ENCODE data around the gene SAMD9L.

DNA sequence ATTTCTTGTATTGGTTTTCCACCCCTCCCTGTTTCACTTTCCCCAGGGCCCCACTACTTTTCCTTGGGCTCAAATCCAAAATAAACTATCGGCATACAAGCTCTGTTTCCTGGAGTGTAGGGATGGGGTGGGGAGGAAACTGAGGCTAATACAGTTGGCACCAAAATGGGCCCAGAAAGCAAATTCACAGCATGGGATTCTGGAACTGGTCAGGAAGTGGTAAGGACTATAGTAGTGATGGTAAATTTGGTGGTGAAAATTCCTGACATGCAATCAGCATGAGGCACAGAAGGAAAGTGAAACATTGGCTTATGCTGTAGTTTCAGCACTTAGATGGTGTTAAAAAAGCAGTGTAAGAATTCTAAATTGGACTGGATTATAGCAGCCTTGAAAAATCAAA, 8.7 kb upstream of the SAMD9L start:
- TF ChIP-seq, protein P1, sequence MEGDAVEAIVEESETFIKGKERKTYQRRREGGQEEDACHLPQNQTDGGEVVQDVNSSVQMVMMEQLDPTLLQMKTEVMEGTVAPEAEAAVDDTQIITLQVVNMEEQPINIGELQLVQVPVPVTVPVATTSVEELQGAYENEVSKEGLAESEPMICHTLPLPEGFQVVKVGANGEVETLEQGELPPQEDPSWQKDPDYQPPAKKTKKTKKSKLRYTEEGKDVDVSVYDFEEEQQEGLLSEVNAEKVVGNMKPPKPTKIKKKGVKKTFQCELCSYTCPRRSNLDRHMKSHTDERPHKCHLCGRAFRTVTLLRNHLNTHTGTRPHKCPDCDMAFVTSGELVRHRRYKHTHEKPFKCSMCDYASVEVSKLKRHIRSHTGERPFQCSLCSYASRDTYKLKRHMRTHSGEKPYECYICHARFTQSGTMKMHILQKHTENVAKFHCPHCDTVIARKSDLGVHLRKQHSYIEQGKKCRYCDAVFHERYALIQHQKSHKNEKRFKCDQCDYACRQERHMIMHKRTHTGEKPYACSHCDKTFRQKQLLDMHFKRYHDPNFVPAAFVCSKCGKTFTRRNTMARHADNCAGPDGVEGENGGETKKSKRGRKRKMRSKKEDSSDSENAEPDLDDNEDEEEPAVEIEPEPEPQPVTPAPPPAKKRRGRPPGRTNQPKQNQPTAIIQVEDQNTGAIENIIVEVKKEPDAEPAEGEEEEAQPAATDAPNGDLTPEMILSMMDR (IDR thresholded peaks at IDR 0.05) = no peak
- TF ChIP-seq EZH2 (IDR thresholded peaks at IDR 0.05; ENCODE audit: borderline replicate concordance, insufficient read depth, low read depth, low read length, poor library complexity, severe bottlenecking) = no peak
